HG03575 (cell line): ENCODE measurements around the gene TBC1D9B.
A peak's percentile ranks its signal among the peaks of the same experiment; 100 is the strongest.

Source experiments
- ATAC-seq: cut with Tn5 transposase; IDR thresholded peaks from one replicate; pipeline ENCODE4 v1.9.1; 2021; ENCODE audit not compliant: unreplicated experiment, insufficient number of reproducible peaks, low FRiP score; ENCODE audit errors: extremely low read depth

TBC1D9B gene

DNA sequence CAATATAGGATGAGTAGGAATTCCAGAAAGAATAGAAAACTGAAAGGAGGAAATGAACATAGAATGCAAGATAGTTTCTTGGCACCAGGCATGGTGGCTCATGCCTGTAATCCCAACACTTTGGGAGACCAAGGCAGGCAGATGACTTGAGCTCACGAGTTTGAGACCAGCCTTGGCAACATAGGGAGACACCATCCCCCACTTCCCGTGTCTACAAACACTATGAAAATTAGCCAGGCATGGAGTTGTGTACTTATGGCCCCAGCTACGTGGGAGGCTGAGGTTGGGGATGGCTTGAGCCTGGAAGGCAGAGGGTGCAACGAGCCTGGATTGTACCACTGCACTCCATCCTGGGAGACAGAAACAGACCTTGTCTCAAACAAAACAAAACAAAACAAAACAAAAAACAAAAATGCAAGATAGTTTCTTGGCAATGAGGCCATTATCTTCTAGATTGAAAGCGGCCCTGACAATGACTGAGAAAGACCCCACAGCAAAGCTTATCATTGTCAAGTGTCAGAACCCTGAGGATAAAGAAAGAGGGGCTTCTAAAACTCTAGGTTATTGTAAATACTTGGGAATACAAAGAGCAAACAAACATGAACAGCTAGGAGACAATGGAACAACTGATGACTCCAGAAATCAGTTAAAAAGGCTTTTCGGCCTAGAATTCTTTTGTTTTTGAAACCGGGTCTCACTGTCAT, 77.8 kb downstream of the TBC1D9B start:
- no peak for ATAC-seq

DNA sequence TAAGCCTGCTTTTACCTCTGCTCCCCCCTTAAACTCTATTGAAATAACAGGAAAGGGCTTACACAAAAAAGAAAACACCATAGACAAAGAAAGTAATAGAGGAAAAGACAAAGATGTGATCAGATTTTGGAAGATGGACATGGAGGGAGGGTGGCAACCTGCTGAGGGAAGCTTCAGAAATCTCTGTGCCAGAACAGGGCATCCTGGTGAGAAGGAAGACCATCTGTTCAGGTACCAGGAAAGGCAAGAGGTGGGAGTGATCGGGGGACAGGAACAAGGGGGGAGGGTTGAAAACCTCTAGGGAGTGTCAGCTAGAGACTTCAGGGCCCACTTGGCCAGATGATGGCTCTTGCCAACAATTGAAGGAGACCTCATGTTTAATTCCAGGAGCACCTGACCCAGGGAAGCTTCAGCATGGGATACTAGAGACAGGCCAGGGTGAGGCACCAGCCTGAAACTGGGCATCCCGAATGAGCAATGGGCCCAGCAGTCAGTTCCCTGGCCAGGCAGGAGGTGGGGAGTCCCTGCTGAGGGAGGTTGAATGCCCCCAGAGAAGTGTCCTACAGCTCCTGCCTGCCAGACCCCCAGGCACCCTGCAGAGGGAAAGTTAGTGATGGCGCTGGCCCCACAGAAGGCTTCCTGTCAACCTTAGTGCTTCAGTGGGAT, 78.8 kb downstream of the TBC1D9B start:
- no peak for ATAC-seq

DNA sequence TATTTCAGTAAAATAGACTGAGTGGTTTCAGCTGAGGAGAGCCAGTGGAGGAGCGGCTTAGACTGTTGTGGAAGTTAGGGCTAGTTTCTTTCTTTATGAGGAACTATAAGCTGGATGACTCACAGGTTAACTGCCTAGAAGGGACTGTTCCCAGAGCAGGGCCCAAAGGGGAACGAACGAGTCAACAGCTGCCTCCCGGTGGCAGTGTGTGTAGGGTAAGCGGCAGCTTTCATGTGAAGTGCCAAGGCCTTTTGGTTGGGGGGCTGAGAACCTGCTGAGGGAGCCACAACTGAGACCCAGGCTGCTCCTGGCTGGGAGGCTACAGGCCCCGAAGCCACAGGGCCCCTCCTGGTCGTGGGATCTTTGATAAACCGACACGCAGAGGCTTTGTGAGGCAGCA, 80.0 kb downstream of the TBC1D9B start:
- ATAC-seq, result no peak

DNA sequence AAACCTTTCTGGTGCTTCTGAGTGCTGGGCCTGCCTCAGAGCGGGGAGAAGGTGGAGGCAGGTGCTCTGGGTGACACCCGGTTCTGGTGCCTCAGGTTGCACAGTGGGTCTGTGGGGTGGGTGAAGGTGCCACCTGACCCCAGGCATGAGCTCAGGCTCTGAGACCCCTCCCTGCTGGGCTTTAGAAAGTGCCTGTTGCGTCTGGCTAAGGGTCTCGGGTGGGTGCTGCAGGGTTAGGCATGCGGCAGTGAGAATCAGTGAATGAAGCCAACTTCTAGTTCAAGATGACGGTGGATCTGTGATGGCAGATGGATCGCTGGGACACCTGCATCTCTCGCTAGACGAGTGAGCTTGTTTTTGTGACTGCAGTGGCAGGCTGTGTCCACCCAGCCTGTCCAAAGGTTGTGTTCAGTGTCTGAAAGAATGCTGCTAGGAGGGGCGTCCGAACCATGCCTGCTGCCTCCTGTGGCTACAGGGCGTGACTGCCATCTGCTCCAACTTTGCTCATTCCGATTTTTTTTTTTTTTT, 82.0 kb downstream of the TBC1D9B start:
- no peak for ATAC-seq

DNA sequence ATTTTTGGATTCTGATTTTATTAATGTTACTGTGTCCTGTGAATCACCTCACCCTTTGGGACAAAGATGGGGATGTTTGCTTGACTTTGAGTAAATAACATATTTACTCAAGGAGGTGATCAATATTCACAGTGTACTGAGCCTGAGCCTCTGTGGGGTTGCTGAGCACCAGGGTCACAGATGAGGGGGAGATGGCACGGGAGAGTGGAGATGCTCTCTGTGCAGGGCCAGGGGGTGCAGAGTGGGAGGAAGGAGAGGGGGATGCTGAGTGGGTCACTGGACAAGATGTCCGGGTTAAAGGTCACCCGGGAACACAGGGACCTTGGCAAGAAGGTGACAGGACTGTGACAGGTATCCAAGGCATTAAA, 83.0 kb downstream of the TBC1D9B start:
- ATAC-seq, result no peak

DNA sequence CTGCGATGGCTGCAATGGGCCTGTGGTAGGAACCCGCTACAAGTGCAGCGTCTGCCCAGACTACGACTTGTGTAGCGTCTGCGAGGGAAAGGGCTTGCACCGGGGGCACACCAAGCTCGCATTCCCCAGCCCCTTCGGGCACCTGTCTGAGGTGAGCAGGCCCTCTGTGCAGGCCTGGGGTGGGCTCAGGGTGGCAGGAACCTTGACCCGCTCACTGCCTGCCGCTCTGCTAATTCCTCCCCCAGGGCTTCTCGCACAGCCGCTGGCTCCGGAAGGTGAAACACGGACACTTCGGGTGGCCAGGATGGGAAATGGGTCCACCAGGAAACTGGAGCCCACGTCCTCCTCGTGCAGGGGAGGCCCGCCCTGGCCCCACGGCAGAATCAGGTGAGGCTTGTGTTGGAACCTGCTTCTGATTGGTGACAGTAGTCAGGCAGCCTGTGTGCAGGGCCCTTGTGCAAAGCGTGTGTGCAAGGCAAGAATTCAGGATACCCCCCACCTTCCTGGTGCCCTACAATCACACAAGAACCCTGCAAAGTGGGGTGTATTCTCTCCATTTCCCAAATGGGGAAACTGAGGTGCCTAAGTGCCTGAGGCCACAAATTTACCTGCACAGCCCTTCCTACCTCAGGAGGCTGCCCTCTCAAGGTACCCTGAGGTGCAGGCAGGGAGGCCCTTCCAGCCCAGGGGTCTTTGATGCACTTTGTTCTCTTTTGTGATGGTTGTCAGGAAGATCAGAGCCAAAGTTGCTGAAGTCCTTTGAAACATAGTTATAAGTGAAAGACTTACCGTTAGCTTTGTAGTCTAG, 83.6 kb downstream of the TBC1D9B start:
- ATAC-seq, result no peak

DNA sequence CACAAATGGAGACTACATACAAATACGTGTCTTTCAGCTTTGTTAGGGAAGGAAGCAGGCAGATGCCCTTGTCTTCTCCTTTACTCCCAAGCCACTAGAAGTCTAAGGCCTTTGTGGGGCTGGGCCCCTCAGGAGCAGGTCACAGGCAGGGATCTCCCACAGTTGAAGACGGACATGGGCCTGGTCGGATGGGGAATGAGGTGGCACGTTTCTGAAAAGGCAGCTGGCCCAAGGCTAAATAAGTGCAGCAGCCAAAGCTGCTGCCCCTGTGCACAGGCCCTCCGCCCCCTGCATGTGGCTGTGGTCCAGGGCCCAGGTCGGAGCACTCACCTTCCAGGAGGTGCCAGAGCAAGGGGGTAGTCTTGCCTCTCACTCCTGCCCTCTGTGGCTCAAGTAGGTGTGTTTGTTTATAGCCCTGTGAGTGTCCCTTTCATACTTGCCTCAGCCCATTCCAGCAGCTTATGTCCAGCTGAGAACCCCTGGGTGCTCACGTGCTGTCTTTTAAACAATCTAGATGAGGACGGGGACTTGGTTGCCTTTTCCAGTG, 85.2 kb downstream of the TBC1D9B start:
- ATAC-seq, result no peak

DNA sequence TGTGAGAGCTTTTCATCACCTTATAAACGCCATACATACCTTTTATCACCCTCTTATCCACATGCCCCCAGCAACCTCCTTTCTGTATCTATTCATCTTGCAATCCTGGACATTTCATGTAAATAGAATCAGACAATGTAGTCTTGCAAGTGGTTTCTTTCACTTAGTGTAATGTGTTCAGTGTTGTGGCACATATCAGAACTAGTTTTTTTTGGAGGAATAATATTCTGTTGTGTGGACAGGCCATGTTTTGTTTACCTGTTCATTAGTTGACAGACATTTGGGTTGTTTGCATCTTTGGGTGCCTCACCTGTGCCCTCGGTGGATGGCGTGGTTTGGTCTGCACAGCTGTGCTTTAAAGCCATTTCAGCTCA, 85.7 kb downstream of the TBC1D9B start:
- ATAC-seq, result no peak

DNA sequence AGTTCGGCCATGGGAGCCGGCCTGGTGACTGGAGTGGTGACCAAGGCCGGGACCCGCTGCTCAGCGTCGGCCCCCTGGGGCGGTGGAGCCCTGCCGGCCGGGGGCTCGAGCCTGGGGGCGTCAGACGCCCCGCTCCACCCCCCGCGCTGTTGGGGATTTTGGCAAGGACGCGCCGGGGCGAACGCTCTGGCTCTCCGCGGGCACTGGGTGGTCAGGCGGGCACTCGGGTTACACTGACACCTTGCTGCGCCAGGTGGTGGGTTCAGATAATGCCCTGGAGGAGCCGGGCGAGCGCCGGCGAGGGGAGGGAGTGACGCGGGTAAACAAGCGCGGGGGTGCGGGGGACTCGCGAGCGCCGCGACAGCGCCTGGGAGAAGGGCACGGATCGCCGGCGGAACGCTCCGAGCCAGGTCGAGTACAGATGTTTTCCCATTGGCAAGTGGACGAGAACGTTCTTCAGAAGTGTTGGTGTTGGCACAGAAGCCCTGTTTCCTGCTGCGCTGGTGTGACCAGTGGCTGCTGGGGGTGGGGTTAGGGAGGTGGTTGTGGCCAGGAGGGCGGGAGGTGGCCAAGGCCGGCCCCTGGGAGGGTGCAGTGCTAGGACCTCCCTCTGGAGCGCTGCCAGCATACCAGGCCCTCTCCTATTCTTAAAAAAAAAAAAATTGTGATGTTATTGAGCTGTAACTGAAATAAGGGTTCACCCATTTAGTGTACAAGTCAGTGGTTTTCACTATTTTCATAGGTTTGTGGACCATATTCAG, 86.2 kb downstream of the TBC1D9B start:
- no peak for ATAC-seq

DNA sequence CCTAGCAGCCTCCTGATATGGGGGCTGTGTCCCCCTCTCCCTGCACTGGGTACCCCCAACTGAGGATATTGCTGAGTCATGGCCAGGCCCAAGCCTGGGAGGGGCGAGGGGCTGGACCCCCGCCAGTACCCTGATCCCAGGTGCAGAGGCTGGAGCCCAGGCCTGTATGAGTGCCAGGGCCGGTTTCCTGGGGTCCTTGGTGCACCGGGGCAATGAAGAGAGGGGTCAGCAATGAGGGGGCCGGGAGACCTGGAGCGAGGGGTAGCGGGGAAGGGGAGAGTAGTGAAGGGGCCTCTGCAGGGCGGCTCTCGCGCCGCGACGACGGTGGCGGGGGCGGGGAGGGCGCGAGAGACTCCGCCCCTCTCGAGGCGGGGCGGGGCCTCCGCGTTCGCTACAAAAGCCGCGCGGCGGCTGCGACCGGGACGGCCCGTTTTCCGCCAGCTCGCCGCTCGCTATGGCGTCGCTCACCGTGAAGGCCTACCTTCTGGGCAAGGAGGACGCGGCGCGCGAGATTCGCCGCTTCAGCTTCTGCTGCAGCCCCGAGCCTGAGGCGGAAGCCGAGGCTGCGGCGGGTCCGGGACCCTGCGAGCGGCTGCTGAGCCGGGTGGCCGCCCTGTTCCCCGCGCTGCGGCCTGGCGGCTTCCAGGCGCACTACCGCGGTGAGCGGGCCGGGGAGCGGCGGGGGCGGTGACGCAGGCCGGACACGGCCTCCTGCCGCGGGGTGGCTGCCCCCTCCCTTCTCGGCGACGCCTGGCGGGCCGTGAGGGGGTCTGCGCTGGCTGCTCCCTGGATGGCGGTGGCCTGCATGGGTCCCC, 87.0 kb downstream of the TBC1D9B start, which contains the start of gene SQSTM1:
SQSTM1 (plus strand) TSS at position 423 of the 815 bp plus-strand sequence; CDS start at position 455, 32 bp downstream.
- no peak for ATAC-seq

DNA sequence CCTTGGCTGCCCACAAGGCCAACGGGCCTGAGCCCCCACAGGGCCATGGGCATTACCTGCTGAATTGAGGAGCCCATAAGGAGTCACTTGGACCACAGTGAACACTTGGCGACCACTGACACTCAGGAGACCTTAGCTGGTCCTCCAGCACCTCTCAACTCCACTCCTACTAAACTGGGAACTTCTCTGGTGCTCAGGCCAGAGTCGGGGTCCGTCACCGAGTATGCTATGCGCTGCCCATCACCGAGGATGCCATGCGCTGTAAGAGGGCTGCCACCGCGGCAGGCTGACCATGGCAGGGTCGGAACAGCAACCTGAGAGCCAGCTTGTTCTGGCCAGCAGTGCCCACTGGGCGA, 87.6 kb downstream of the TBC1D9B start:
- no peak for ATAC-seq

DNA sequence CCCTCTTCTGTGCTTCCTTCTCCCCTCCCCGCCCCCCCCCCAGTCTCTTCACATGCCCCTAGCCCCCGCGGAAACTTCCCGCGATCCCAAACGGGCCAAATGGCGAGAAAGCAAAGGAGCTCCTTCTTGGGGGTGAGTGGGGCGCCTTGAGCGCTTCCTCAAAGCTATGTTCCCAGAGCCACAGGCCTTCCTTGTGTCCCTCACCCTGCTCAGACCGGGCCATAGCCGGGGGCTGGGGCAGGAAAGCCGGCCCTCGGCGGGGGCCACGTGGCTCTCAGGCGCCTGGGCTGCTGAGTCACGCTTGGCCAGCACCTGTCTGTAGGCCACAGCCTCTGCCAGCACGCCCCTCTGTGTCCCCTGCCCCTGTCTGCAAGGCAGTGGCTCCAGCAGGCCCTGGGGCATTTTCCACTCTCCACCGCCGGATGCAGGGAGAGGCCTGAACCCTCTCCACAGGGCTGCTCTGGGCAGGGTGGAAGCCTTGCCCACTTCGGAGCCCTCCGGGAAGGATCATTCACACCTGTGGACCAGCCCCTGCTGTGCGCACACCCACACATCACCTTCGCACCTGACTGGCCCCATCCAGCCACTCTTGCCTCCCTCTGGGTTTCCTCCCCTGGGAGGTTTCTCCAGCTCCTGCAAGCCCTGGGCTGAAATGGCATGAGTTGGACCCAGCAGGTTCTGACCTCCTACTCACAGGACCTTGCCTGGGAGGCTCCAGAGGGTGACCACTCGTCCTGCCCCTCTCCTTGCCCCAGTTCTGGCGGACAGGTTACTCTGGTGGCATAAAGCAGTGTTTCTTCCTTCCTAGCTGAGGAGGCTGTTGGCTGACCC, 88.2 kb downstream of the TBC1D9B start:
- no peak for ATAC-seq

DNA sequence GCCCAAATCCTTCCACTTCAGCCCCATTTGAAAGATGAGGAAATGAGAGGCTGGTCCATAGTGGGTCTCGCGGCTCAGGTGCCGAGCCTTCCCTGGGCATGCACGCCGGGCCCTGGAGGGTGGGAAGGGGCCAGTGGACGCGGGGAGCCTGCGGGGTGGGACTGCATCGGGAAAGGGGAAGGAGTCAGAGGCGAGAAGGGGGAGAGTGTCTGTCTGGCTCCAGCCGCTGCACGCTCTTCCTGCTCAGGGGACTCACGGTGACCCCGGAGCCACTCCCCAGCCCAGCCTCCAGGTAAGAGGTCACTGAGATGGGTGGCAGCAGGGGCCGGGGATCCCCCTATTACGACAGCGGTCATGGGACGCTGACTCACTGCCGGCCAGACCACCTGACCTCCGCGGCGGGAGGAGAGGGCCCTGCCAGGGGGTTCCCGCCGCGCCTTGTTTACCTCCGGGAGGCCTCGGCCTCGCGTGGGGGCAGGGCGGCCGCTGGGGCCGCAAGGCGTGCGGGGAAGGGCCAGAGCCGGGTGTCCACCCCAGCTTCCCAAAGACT, 88.9 kb downstream of the TBC1D9B start:
- peak; percentile 54 for ATAC-seq

DNA sequence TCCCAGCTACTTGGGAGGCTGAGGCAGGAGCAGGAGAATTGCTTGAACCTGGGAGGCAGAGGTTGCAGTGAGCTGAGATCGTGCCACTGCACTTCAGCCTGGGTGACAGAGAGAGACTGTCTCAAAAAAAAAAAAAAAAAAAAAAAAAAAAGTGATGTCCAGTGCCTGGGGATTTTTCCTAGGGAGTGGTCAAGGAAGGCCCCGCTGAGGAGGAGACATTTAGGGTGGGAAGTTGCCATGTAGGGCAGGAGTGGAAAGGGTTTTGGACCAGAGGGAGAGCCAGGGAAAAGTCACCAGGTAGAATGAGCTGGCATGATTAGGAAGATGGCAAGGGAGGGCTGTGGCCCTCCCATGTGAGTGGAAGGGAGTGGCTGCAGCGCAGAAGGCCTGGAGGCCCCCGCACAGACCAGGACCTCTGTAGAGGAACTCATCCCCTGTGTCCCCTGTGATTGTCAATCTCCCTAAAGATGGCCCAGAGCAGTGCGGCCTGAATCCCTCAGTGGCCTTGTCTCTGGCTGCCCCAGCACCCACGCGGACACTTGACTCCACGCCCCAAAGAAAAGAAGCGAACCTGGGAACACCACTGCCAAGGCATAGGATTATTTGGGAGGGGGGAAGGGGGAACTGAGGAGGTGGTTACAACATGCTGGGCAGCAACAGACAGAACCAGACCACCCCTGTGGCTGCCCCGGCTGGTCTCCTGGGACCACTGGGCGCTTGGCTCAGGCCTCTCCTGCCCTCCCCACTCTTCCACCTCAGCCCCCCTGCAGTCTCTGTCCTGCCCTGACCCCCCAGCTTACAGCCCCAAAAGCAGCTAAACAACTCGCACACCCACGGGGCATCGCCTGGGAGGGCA, 89.6 kb downstream of the TBC1D9B start:
- ATAC-seq, result no peak

DNA sequence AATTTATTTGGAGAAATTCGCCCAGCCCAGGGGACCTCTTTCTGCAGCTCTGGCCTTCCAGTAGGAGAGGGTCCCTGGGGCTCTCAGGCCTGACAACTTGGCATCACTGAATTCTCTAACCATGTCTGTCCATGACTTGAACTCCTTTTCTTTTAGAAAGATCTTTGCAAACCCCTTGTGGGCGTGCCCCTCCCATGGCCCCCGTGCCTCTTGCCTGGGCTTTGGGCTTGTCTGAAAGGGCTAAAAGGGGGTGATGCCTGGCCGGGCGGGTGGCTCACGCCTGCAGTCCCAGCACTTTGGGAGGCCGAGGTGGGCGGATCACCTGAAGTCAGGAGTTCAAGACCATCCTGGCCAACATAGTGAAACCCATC, 90.2 kb downstream of the TBC1D9B start:
- no peak for ATAC-seq

DNA sequence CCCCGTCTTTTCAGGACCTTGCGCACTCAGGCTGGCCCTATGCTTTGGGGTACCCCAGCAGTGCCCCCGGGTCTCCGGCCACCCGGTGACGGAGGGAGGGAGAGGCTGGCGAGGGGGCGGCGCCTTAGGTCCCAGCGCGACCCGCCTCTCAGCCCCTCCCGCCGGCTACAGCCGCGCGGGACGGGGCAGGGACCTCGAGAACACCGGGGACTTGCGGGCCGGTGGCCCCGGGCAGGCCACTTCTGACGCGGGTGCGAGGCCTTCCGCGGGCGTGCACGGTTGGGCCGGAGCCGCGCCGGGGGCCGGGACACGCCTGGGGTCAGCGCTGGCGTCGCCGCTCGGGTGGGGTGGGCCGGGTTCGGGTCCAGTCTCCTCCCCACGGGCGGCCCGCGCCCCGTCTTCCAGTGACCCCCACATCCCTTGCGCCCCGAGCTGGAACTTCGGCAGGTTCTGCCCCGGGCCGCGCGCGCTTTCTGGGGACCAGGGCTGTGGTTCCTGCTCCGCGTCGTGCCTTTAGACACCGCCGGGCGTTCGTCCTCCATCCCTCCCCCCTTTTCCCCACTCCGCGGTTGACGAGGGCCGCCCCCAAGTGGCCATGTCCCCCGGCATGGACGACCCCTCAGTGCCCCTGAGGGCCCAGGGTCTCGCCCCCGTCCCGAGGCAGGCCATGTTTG, 90.8 kb downstream of the TBC1D9B start:
- no peak for ATAC-seq
